Mucosa of rectum (tissue), 2 donors: ENCODE measurements around the gene OPCML.

Source experiments
- H3K27ac ChIP-seq, 2 donors: one replicate each; pipeline ENCODE4 v1.7.0; 2013; ENCODE audit warnings: inconsistent platforms in 2 of 2, low read depth in 2 of 2, low read length in 2 of 2
- H3K27me3 ChIP-seq, 2 donors: one replicate each; pipeline ENCODE4 v1.7.0; 2013; ENCODE audit warnings: low read length in 2 of 2; ENCODE audit not compliant: control insufficient read depth in 2 of 2, insufficient read depth in 2 of 2
- H3K36me3 ChIP-seq, 2 donors: one replicate each; pipeline ENCODE4 v1.7.0; 2013; ENCODE audit warnings: low read length in 2 of 2; ENCODE audit not compliant: control insufficient read depth in 2 of 2, insufficient read depth in 2 of 2
- H3K4me1 ChIP-seq, 2 donors: one replicate each; pipeline ENCODE4 v1.7.0; 2013; ENCODE audit warnings: low read length in 2 of 2, mild to moderate bottlenecking in 1 of 2; ENCODE audit not compliant: control insufficient read depth in 2 of 2, insufficient read depth in 2 of 2
- H3K4me3 ChIP-seq, 2 donors: one replicate each; pipeline ENCODE4 v1.7.0; 2013; ENCODE audit warnings: low read length in 2 of 2
- H3K9ac ChIP-seq, 2 donors: one replicate each; pipeline ENCODE4 v1.7.0; 2013; ENCODE audit warnings: low read length in 2 of 2, low read depth in 1 of 2, mild to moderate bottlenecking in 1 of 2
- H3K9me3 ChIP-seq, 2 donors: one replicate each; pipeline ENCODE4 v1.7.0; 2013; ENCODE audit warnings: low read length in 2 of 2; ENCODE audit not compliant: control insufficient read depth in 2 of 2
- donor health status: healthy.
- donor health status: Normal muscosa, but diverticular disease.

The OPCML gene

GRCh38 chr11:133350045-133350444, 182.3 kb downstream of the OPCML start:
- Histone ChIP-seq H3K9ac (no peak overlapping the region), H3K27ac (no peak overlapping the region), H3K9me3 (peaks cover 0 to 2% of the 10 kb centered on the region in 2 donors), H3K36me3 (no peaks in the 10 kb centered on the region), H3K27me3 (no peaks in the 10 kb centered on the region), H3K4me3 (no peak overlapping the region), H3K4me1 (no peaks in the 10 kb centered on the region)

- no peaks in the 10 kb centered on the region for H3K4me1 ChIP-seq
- H3K27ac ChIP-seq = no peak overlapping the region
- H3K27me3 ChIP-seq = no peaks in the 10 kb centered on the region
- H3K36me3 ChIP-seq = no peaks in the 10 kb centered on the region
- H3K9ac ChIP-seq = no peak overlapping the region
- H3K4me3 ChIP-seq = no peak overlapping the region
- no peaks in the 10 kb centered on the region for H3K9me3 ChIP-seq
Observed at GRCh38 chr11:133347988-133348387, 184.3 kb downstream of the OPCML start.

- Histone ChIP-seq H3K27me3 (no peaks in the 10 kb centered on the region), H3K36me3 (no peaks in the 10 kb centered on the region), H3K9ac (no peak overlapping the region), H3K4me3 (no peak overlapping the region), H3K9me3 (no peaks in the 10 kb centered on the region), H3K4me1 (no peaks in the 10 kb centered on the region), H3K27ac (no peak overlapping the region)
Observed at GRCh38 chr11:133346137-133346536, 186.2 kb downstream of the OPCML start.

GRCh38 chr11:133343951-133344350, 188.3 kb downstream of the OPCML start:
- Histone ChIP-seq H3K4me1 (no peaks in the 10 kb centered on the region), H3K9me3 (no peaks in the 10 kb centered on the region), H3K27me3 (no peaks in the 10 kb centered on the region), H3K9ac (no peak overlapping the region), H3K36me3 (no peaks in the 10 kb centered on the region), H3K27ac (no peak overlapping the region), H3K4me3 (no peak overlapping the region)

GRCh38 chr11:133339495-133340140, 192.7 kb downstream of the OPCML start:
- Histone ChIP-seq H3K27ac (no peak overlapping the region), H3K36me3 (no peaks in the 10 kb centered on the region), H3K27me3 (no peaks in the 10 kb centered on the region), H3K4me3 (no peak overlapping the region), H3K9me3 (no peaks in the 10 kb centered on the region), H3K9ac (no peak overlapping the region), H3K4me1 (no peaks in the 10 kb centered on the region)

- Histone ChIP-seq H3K27me3 (no peaks in the 10 kb centered on the region), H3K36me3 (no peaks in the 10 kb centered on the region), H3K4me3 (no peak overlapping the region), H3K9me3 (no peaks in the 10 kb centered on the region), H3K27ac (no peak overlapping the region), H3K9ac (no peak overlapping the region), H3K4me1 (no peaks in the 10 kb centered on the region)
Observed at GRCh38 chr11:133338588-133338987, 193.7 kb downstream of the OPCML start.

- Histone ChIP-seq H3K9ac (no peak overlapping the region), H3K27me3 (no peaks in the 10 kb centered on the region), H3K4me1 (no peaks in the 10 kb centered on the region), H3K27ac (no peak overlapping the region), H3K9me3 (no peaks in the 10 kb centered on the region), H3K36me3 (no peaks in the 10 kb centered on the region), H3K4me3 (no peak overlapping the region)
Observed at GRCh38 chr11:133337951-133338418, 194.3 kb downstream of the OPCML start.

GRCh38 chr11:133337193-133337592, 195.1 kb downstream of the OPCML start:
- Histone ChIP-seq H3K27me3 (no peaks in the 10 kb centered on the region), H3K4me3 (no peak overlapping the region), H3K36me3 (no peaks in the 10 kb centered on the region), H3K4me1 (no peaks in the 10 kb centered on the region), H3K9me3 (no peaks in the 10 kb centered on the region), H3K27ac (no peak overlapping the region), H3K9ac (no peak overlapping the region)

- Histone ChIP-seq H3K27me3 (no peaks in the 10 kb centered on the region), H3K9ac (no peak overlapping the region), H3K4me1 (no peaks in the 10 kb centered on the region), H3K36me3 (no peaks in the 10 kb centered on the region), H3K4me3 (no peak overlapping the region), H3K9me3 (no peaks in the 10 kb centered on the region), H3K27ac (no peak overlapping the region)
Observed at GRCh38 chr11:133331031-133331430, 201.3 kb downstream of the OPCML start.

GRCh38 chr11:133326849-133327248, 205.5 kb downstream of the OPCML start:
- Histone ChIP-seq H3K27me3 (no peaks in the 10 kb centered on the region), H3K4me3 (no peak overlapping the region), H3K4me1 (no peaks in the 10 kb centered on the region), H3K9ac (no peak overlapping the region), H3K36me3 (no peaks in the 10 kb centered on the region), H3K9me3 (no peaks in the 10 kb centered on the region), H3K27ac (no peak overlapping the region)
